Measurements from ENCODE around the gene TYMP.

The TYMP gene

DNA sequence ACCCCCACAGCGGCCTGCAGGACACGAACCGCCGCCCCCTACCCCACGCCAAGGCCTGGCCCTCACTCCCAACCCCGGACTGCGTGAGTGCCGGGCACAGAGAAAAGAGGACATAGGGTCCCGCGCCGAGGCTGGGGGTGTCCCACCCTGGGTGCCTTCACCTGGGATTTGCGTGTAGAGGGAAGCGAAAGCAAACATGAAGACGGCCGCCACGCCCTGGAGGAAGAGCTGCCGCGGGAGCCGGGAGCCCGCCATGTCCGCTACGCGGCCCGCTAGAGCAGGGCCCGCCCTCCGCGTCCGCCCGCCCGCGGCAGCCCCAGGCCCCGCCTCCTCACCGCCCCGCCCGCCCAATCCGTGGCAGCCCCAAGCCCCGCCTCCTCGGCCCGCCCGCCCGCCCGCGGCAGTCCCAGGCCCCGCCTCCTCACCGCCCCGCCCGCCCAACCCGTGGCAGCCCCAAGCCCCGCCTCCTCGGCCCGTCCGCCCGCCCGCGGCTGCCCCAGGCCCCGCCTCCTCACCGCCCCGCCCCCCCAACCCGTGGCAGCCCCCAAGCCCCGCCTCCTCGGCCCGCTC is 22.3 kb downstream of the TYMP start, which contains the start of gene LMF2:
LMF2 (minus strand) TSS at position 282 of the 570 bp plus-strand sequence; CDS start at position 255, 27 bp downstream.
- H3K9me3 ChIP-seq (ENCODE audit: insufficient read depth, low read length): no peaks in the 10 kb centered on the region
- no peaks in the 10 kb centered on the region for H4K20me1 ChIP-seq (ENCODE audit: low read depth, low read length)
- TF ChIP-seq CTCF (IDR thresholded peaks at IDR 0.05; ENCODE audit: insufficient read depth, low read length, poor library complexity, severe bottlenecking): no peak
- no peak for TF ChIP-seq EZH2phosphoT487 (conservative IDR thresholded peaks at IDR 0.05; ENCODE audit: low read length)
- peak within 1 kb of the TSS; percentile 86 for H3K4me3 ChIP-seq (ENCODE audit: insufficient read depth, low read length, poor library complexity, severe bottlenecking)
- H3K27me3 ChIP-seq (ENCODE audit: low read length): no peaks in the 10 kb centered on the region
- peak within 1 kb of the TSS; percentile 86 for H3K27ac ChIP-seq (ENCODE audit: low read depth, low read length)
- no peaks in the 10 kb centered on the region for H3K9me2 ChIP-seq (replicated peaks; ENCODE audit: insufficient read depth, low read length)
- peak within 1 kb of the TSS; percentile 76 for H2AFZ ChIP-seq (ENCODE audit: low read depth, low read length, severe bottlenecking)
- peak within 1 kb of the TSS; percentile 93 for H3K9ac ChIP-seq (ENCODE audit: low read length)
- peak within 1 kb of the TSS; percentile 96 for H3K4me2 ChIP-seq (ENCODE audit: low read depth, low read length, poor library complexity, severe bottlenecking)
- peaks cover 4% of the 10 kb centered on the region; the same call in 1 of the 2 replicates for H3K36me3 ChIP-seq (ENCODE audit: low read length)
- peaks cover 45% of the 10 kb centered on the region for H3K79me2 ChIP-seq (ENCODE audit: insufficient read depth, low read length)
- H3F3A ChIP-seq (ENCODE audit: insufficient read depth): peaks cover 9% of the 10 kb centered on the region

DNA sequence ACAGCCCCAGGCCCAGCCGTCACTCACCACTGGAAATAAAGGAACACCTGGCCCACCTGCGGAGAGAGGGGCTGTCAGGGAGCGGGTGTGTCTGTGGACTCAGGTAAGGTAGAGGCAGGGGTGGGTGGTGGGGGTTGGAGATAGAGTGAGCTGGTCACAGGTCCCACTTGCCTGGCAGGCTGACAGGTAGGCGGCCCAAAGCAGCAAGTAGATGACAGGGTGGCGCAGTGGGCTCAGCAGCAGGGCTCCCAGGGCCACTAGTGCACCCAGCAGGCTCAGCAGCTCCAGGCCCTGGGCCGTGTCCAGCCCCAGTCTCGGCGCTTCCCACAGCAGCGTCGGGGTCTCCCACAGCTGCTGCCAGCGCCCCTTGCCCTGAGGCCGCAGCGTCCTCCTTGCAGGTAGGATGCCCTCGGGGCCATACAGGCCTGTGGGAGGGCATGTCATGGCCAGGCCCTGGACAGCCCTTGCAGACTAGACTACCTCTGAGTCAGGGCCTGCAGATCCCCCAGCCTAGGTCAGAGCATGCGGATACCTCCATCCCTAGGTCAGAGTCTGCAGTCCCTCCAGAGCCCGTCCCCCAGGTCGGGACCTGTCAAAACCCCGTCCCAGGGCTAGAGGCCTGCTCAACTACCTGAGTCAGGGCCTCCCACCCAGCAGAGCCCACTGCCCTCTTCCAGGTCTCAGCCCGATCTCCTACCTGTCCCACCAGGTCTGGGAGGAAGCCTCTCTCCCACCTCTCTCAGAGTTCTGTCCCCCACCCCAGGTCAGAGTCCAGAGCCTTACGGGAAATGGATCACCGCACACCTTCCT is 23.0 kb downstream of the TYMP start:
- H3F3A ChIP-seq (ENCODE audit: insufficient read depth): peaks cover 9% of the 10 kb centered on the region
- no peaks in the 10 kb centered on the region for H3K36me3 ChIP-seq (ENCODE audit: low read length)
- TF ChIP-seq CTCF (IDR thresholded peaks at IDR 0.05; ENCODE audit: insufficient read depth, low read length, poor library complexity, severe bottlenecking) (no peak), EZH2phosphoT487 (conservative IDR thresholded peaks at IDR 0.05; ENCODE audit: low read length) (no peak)
- peak overlapping the region; percentile 85 for H3K4me2 ChIP-seq (ENCODE audit: low read depth, low read length, poor library complexity, severe bottlenecking)
- no peaks in the 10 kb centered on the region for H4K20me1 ChIP-seq (ENCODE audit: low read depth, low read length)
- H3K9me2 ChIP-seq (replicated peaks; ENCODE audit: insufficient read depth, low read length): no peaks in the 10 kb centered on the region
- peaks cover 38% of the 10 kb centered on the region for H3K79me2 ChIP-seq (ENCODE audit: insufficient read depth, low read length)
- peak overlapping the region; percentile 86 for H3K4me3 ChIP-seq (ENCODE audit: insufficient read depth, low read length, poor library complexity, severe bottlenecking)
- peak overlapping the region; percentile 53 for H3K27ac ChIP-seq (ENCODE audit: low read depth, low read length)
- no peaks in the 10 kb centered on the region for H3K9me3 ChIP-seq (ENCODE audit: insufficient read depth, low read length)
- H3K27me3 ChIP-seq (ENCODE audit: low read length): no peaks in the 10 kb centered on the region
- peak overlapping the region; percentile 93 for H3K9ac ChIP-seq (ENCODE audit: low read length)
- H2AFZ ChIP-seq (ENCODE audit: low read depth, low read length, severe bottlenecking): peak overlapping the region; percentile 76

DNA sequence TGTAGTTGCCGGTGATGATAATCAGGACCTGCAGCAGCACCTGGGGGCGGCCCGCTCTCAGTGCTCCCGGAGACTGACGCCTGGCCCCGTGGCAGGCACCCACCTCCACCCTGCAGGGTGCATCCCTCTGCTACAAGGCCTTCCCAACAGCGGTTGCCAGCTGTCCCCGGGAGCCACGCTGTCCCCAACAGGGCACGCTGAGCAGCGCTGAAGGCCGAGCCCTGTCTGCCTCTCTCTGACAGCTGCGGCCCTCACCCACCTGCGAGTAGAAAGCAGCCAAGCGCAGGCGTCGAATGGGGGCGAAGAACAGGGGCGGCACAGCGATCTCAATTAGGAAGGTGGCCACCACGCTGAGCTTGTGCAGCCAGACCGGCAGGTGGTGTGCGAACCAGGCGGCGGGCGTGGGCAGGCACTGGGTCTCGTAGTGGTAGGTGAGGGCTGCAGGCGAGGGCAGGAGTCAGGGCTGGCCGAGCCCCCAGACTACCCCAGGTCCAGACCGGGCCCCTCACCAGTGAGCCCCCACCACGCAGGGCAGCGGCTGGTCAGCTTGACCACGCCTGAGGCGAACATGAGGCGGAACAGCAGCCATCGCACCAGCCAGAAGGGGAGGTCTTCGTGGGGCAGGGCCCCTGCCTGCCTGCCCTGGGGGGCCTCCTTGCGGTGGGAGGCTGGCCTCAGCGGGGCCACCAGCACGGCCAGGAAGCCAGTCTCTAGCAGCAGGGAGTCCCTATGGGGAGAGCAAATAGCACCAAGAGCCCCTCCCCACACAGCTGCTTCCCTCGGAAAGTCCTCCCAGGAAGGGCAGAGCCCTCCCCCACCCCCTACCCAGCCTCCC is 23.8 kb downstream of the TYMP start:
- Histone ChIP-seq H3K9ac (ENCODE audit: low read length) (peak overlapping the region; percentile 93), H3K27me3 (ENCODE audit: low read length) (no peaks in the 10 kb centered on the region), H3K9me2 (replicated peaks; ENCODE audit: insufficient read depth, low read length) (no peaks in the 10 kb centered on the region), H4K20me1 (ENCODE audit: low read depth, low read length) (no peaks in the 10 kb centered on the region), H3K36me3 (ENCODE audit: low read length) (no peaks in the 10 kb centered on the region), H3K79me2 (ENCODE audit: insufficient read depth, low read length) (peaks cover 33% of the 10 kb centered on the region), H3K9me3 (ENCODE audit: insufficient read depth, low read length) (no peaks in the 10 kb centered on the region), H2AFZ (ENCODE audit: low read depth, low read length, severe bottlenecking) (no peak overlapping the region), H3K4me2 (ENCODE audit: low read depth, low read length, poor library complexity, severe bottlenecking) (peak overlapping the region; percentile 85), H3K4me3 (ENCODE audit: insufficient read depth, low read length, poor library complexity, severe bottlenecking) (peak overlapping the region; percentile 86), H3K27ac (ENCODE audit: low read depth, low read length) (no peak overlapping the region), H3F3A (ENCODE audit: insufficient read depth) (peaks cover 9% of the 10 kb centered on the region)
- no peak for TF ChIP-seq EZH2phosphoT487 (conservative IDR thresholded peaks at IDR 0.05; ENCODE audit: low read length)
- TF ChIP-seq CTCF (IDR thresholded peaks at IDR 0.05; ENCODE audit: insufficient read depth, low read length, poor library complexity, severe bottlenecking): no peak
